ENCODE measurements around the gene PUM2. TPM values are rescaled to one million over a fixed set of nuclear protein-coding genes. Genes with fewer than 3 reads are reported as not detected.

The PUM2 gene
- total and polyA plus RNA-seq, 2 donors from 2014 or later, result 22.0 to 94.3 TPM

GRCh38 chr2:20205069-20205468 is 145.6 kb downstream of the PUM2 start:
- Histone ChIP-seq H3K4me3 (ENCODE audit: low read length in 3 of 3) (no peak overlapping the region), H3K4me1 (ENCODE audit: control insufficient read depth in 2 of 3, insufficient read depth in 2 of 3, low read depth in 1 of 3, low read length in 3 of 3) (peaks cover 0 to 35% (median 28%) of the 10 kb centered on the region in 3 donors), H3K9me3 (ENCODE audit: control insufficient read depth in 2 of 3, insufficient read depth in 1 of 3, low read length in 3 of 3) (no peaks in the 10 kb centered on the region), H3K27ac (ENCODE audit: low read depth in 2 of 2, low read length in 2 of 2) (peak overlapping the region in 1 of 2 donors; percentile 61), H3K27me3 (ENCODE audit: control insufficient read depth, insufficient read depth, low read length) (no peaks in the 10 kb centered on the region), H3K9ac (ENCODE audit: low read length in 3 of 3) (no peak overlapping the region), H3K36me3 (ENCODE audit: control insufficient read depth in 2 of 3, insufficient read depth in 3 of 3, low read length in 3 of 3) (peaks cover 0 to 25% (median 5%) of the 10 kb centered on the region in 3 donors)
- DNase-seq, result no peak
- no peak for FAIRE-seq
- no peak for TF ChIP-seq CTCF (IDR thresholded peaks at IDR 0.05; ENCODE audit: borderline replicate concordance, extremely low read depth, insufficient read depth)
- intact Hi-C loops (cut with DNase I), result no loop called here

- H3K9ac ChIP-seq (ENCODE audit: low read length in 3 of 3), result no peak overlapping the region
- H3K36me3 ChIP-seq (ENCODE audit: control insufficient read depth in 2 of 3, insufficient read depth in 3 of 3, low read length in 3 of 3), result peaks cover 0 to 23% (median 5%) of the 10 kb centered on the region in 3 donors
- TF ChIP-seq CTCF (IDR thresholded peaks at IDR 0.05; ENCODE audit: borderline replicate concordance, extremely low read depth, insufficient read depth), result no peak
- DNase-seq (no peak), FAIRE-seq (no peak)
- no peaks in the 10 kb centered on the region for H3K27me3 ChIP-seq (ENCODE audit: control insufficient read depth, insufficient read depth, low read length)
- no peaks in the 10 kb centered on the region for H3K9me3 ChIP-seq (ENCODE audit: control insufficient read depth in 2 of 3, insufficient read depth in 1 of 3, low read length in 3 of 3)
- no peak overlapping the region for H3K27ac ChIP-seq (ENCODE audit: low read depth in 2 of 2, low read length in 2 of 2)
- no peak overlapping the region for H3K4me3 ChIP-seq (ENCODE audit: low read length in 3 of 3)
- peaks cover 0 to 26% (median 22%) of the 10 kb centered on the region in 3 donors for H3K4me1 ChIP-seq (ENCODE audit: control insufficient read depth in 2 of 3, insufficient read depth in 2 of 3, low read depth in 1 of 3, low read length in 3 of 3)
- intact Hi-C loops (cut with DNase I), result no loop called here
Measured at GRCh38 chr2:20203521-20204225, 147.0 kb downstream of the PUM2 start.

DNA sequence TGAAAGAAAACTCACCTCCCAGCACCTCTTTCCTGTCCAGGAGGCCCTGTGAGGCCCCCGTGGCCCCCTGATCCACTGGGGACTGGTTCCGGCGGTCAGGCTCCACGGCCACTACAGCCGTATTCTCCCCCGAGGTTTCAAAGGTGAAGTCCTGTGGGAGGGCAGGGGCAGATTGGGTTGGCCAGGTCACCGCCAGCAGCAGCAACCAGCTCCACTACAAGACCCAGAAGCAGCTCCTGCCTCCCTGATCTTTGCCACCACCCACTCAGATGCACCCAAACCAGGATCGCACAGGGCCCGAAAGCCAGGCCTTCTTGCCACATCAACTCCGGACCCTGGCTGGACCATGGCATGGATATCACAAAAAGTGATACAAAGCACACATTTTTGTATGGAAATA is 147.6 kb downstream of the PUM2 start:
- intact Hi-C loops (cut with DNase I), result no loop called here
- no peak overlapping the region for H3K4me3 ChIP-seq (ENCODE audit: low read length in 3 of 3)
- no peak overlapping the region for H3K9ac ChIP-seq (ENCODE audit: low read length in 3 of 3)
- H3K27ac ChIP-seq (ENCODE audit: low read depth in 2 of 2, low read length in 2 of 2), result no peak overlapping the region
- no peak for TF ChIP-seq CTCF (IDR thresholded peaks at IDR 0.05; ENCODE audit: borderline replicate concordance, extremely low read depth, insufficient read depth)
- peaks cover 0 to 23% (median 5%) of the 10 kb centered on the region in 3 donors for H3K36me3 ChIP-seq (ENCODE audit: control insufficient read depth in 2 of 3, insufficient read depth in 3 of 3, low read length in 3 of 3)
- no peak for DNase-seq
- no peaks in the 10 kb centered on the region for H3K9me3 ChIP-seq (ENCODE audit: control insufficient read depth in 2 of 3, insufficient read depth in 1 of 3, low read length in 3 of 3)
- no peaks in the 10 kb centered on the region for H3K27me3 ChIP-seq (ENCODE audit: control insufficient read depth, insufficient read depth, low read length)
- no peak for FAIRE-seq
- H3K4me1 ChIP-seq (ENCODE audit: control insufficient read depth in 2 of 3, insufficient read depth in 2 of 3, low read depth in 1 of 3, low read length in 3 of 3), result peaks cover 0 to 21% (median 20%) of the 10 kb centered on the region in 3 donors
